HepG2 (cell line): ENCODE measurements around the gene CDKN2A. TPM values are rescaled to one million over a fixed set of nuclear protein-coding genes. Genes with fewer than 3 reads are reported as not detected.

Experiments used
- ATAC-seq: fragments of 200-7000 bp; cut with Tn5 transposase; 3 replicates; pipeline ENCODE4 v1.9.1; 2020; ENCODE audit warnings: mild to moderate bottlenecking, moderate library complexity
- BruUV-seq: library from RNA; stranded (reverse); fragments of 400-500 nt; replicated peaks from 2 replicates; lab custom pipeline; 2021; lab: Mats Ljungman, UMichigan
- CTCF ChIA-PET: fragments of 300-600 bp; formaldehyde crosslinking; extraction: SDS; loops from one replicate; lab custom pipeline; 2021; ENCODE audit warnings: low total read pairs, inconsistent platforms, low intra/inter-chr PET ratio; lab: Yijun Ruan, JAX
- POLR2A ChIA-PET: fragments of 350-600 bp; sonication (Branson Sonifier 250); formaldehyde crosslinking; loops from one replicate; lab custom pipeline; 2020; ENCODE audit warnings: antibody characterized with exemption, inconsistent platforms; lab: Yijun Ruan, JAX
- DNase-seq: peaks from one replicate; pipeline ENCODE4 v3.0.0-alpha.2; 2015; ENCODE audit warnings: low spot score
- FAIRE-seq: peaks from 3 replicates; lab custom pipeline; 2011; peaks lifted over from hg19 to GRCh38; lab: Jason Lieb, UNC
- H2AFZ ChIP-seq: one replicate; pipeline ENCODE4 v1.6.1; 2011; ENCODE audit warnings: low read length, inconsistent platforms
- H3K27ac ChIP-seq: fragments of 300-600 bp; 3 replicates; pipeline ENCODE4 v1.8.0; 2011; ENCODE audit warnings: mixed run types, mild to moderate bottlenecking, mixed read lengths, low read length, inconsistent platforms; ENCODE audit not compliant: insufficient read depth; ENCODE audit errors: extremely low read length
- H3K27me3 ChIP-seq, 2 experiments: fragments of 200-600 bp in 1 of 2; 2 replicates in 1 of 2; 3 replicates in 1 of 2; pipeline versions ENCODE4 v1.6.0 to v1.8.0; 2011; ENCODE audit warnings: low read length in 2 of 2, mild to moderate bottlenecking in 2 of 2, moderate library complexity in 2 of 2, inconsistent platforms in 1 of 2; ENCODE audit not compliant: insufficient read depth in 2 of 2, control insufficient read depth in 1 of 2
- H3K36me3 ChIP-seq, 2 experiments: fragments of 200-600 bp in 1 of 2; replicated peaks in 1 of 2; 2 replicates in 1 of 2; 3 replicates in 1 of 2; pipeline versions ENCODE4 v1.5.1 to v1.8.0; 2011; ENCODE audit warnings: low read length in 2 of 2, inconsistent platforms in 1 of 2; ENCODE audit not compliant: insufficient read depth in 2 of 2, control insufficient read depth in 1 of 2
- H3K4me1 ChIP-seq: 2 replicates; pipeline ENCODE4 v1.5.1; 2012; ENCODE audit warnings: low read length, inconsistent platforms; ENCODE audit not compliant: insufficient read depth
- H3K4me2 ChIP-seq: 2 replicates; pipeline ENCODE4 v1.6.0; 2011; ENCODE audit warnings: low read depth, low read length, inconsistent platforms
- H3K4me3 ChIP-seq, 3 experiments: fragments of 200-600 bp in 1 of 3; sonication (generic), shearing (Covaris generic) in 1 of 3; replicated peaks in 1 of 3; 2 replicates each; pipeline ENCODE4 v1.5.1; 2011 to 2016; ENCODE audit warnings: low read length in 3 of 3, inconsistent platforms in 2 of 3, low read depth in 2 of 3, mild to moderate bottlenecking in 2 of 3, control low read depth in 1 of 3, mixed read lengths in 1 of 3; ENCODE audit not compliant: insufficient read depth in 1 of 3
- H3K79me2 ChIP-seq: one replicate; pipeline ENCODE4 v1.6.1; 2011; ENCODE audit warnings: low read length, inconsistent platforms; ENCODE audit not compliant: insufficient read depth
- H3K9ac ChIP-seq: 2 replicates; pipeline ENCODE4 v1.6.0; 2011; ENCODE audit warnings: mild to moderate bottlenecking, low read depth, low read length, inconsistent platforms; ENCODE audit not compliant: insufficient read depth
- H3K9me3 ChIP-seq: 2 replicates; pipeline ENCODE4 v1.5.1; 2012; ENCODE audit warnings: mild to moderate bottlenecking, low read length
- H4K20me1 ChIP-seq: 2 replicates; pipeline ENCODE4 v1.6.0; 2011; ENCODE audit warnings: inconsistent platforms, mild to moderate bottlenecking, low read length, moderate library complexity; ENCODE audit not compliant: insufficient read depth
- ATF4 ChIP-seq, 2 experiments: fragments of 450-650 bp in 1 of 2; sonication (generic) in 1 of 2; formaldehyde crosslinking; IDR thresholded peaks; 2 replicates each; pipeline versions ENCODE4 v1.5.0 to v1.8.0; 2020 to 2022; ENCODE audit warnings: mild to moderate bottlenecking in 1 of 2, missing genetic modification reagents in 1 of 2
- RBFOX2 ChIP-seq: fragments of 200-400 bp; formaldehyde crosslinking; IDR thresholded peaks from 2 replicates; pipeline ENCODE4 v1.6.1; 2017; ENCODE audit warnings: low read depth, mild to moderate bottlenecking, low read length
- SOX5 ChIP-seq: IDR thresholded peaks from 2 replicates; pipeline ENCODE4 v1.6.1; 2016; ENCODE audit warnings: borderline replicate concordance
- TEAD3 ChIP-seq: optimal IDR thresholded peaks from 2 replicates; pipeline ENCODE3; 2016; ENCODE audit warnings: borderline replicate concordance
- WGBS: methylation state at CpG from one replicate; pipeline ENCODE4 v1.1.6; 2017; ENCODE audit warnings: low lambda C conversion rate; 5-methylcytosine and 5-hydroxymethylcytosine counted together
- in situ Hi-C: cut with HindIII; loops from 2 replicates; pipeline ENCODE4 v1.10.0; 2017; ENCODE audit warnings: low pct_unique_long_range_greater_than_20kb; ENCODE audit not compliant: extremely low pct_ligation_motif_present
- intact Hi-C: fragments of 100-400 bp; cut with micrococcal nuclease; formaldehyde crosslinking; loops from one replicate; pipeline ENCODE4 v1.10.0; 2022; ENCODE audit not compliant: unreplicated experiment
- polyA plus RNA-seq, 8 experiments: library from polyadenylated mRNA; depleted of rRNA in 3 of 8; stranded (reverse) in 7 of 8; unstranded in 1 of 8; fragments of >200 nt; fragmentation: Illumina TruSeq in 4 of 8; extraction: Trizol in 4 of 8; gene quantifications; 2 replicates each; pipeline versions ENCODE4 v1.2.1 to v1.2.3, GENCODE V29; 2011 to 2016; ENCODE audit warnings: low read depth in 4 of 8, missing spikeins in 1 of 8, mixed read lengths in 1 of 8; ENCODE audit not compliant: insufficient read depth in 1 of 8
- total RNA-seq, 5 experiments: library from RNA; depleted of rRNA; stranded (reverse); fragments of >200 nt; fragmentation: Illumina TruSeq; extraction: Trizol; gene quantifications; 2 replicates each; pipeline ENCODE4 v1.2.3, GENCODE V29; 2016; ENCODE audit warnings: low read depth in 1 of 5

CDKN2A gene
- total and polyA plus RNA-seq, 2 of the 13 experiments (the other 11 are each of a cell fraction or from before 2014, with no cell fraction given) = 4.2 to 4.8 TPM

- DNase-seq = no peak
- 1% methylated on average over 8 of the region's 8 CpGs for WGBS
- peak overlapping the region; percentile 100 for H3K4me2 ChIP-seq
- no TSS peak for BruUV-seq
- TF ChIP-seq SOX5 (CRISPR knock-in tag) (no peak), TEAD3 (CRISPR knock-in tag) (peak; percentile 44)
- H3K27me3 ChIP-seq = no peaks in the 10 kb centered on the region
- ATAC-seq = no peak
- ChIA-PET POLR2A (interaction anchor here (0.7 to 1.9 kb wide), 14 partner anchors 11 to 209 kb away, joined by 3 to 7 read pairs (median 4); partner anchors contain the start of genes CDKN2A and CDKN2B-AS1), CTCF (interaction anchor here (3.7 kb wide), 1 partner anchor 194 kb away, joined by 70 read pairs; no protein-coding TSS in a partner anchor)
- no peak overlapping the region for H3K9ac ChIP-seq
- no peaks in the 10 kb centered on the region for H4K20me1 ChIP-seq
- no peaks in the 10 kb centered on the region for H3K36me3 ChIP-seq
- H2AFZ ChIP-seq = no peak overlapping the region
- peaks cover 12% of the 10 kb centered on the region for H3K4me1 ChIP-seq
- FAIRE-seq = no peak
- no peaks in the 10 kb centered on the region for H3K9me3 ChIP-seq
- no peak overlapping the region for H3K27ac ChIP-seq
- no peaks in the 10 kb centered on the region for H3K79me2 ChIP-seq
- peak overlapping the region; percentile 72 to 89 (median 76) for H3K4me3 ChIP-seq
- intact Hi-C loops (loop anchor here (2.0 to 10.0 kb wide), 2 partner anchors 236 to 674 kb away; partner anchors contain the start of gene KLHL9), in situ Hi-C loops (loop anchor here (5.0 kb wide), 1 partner anchor 191 kb away; no protein-coding TSS in a partner anchor)
Observed at GRCh38 chr9:22008384-22008716, 14.2 kb upstream of the CDKN2A start.

GRCh38 chr9:22005702-22006606 lies 11.8 kb upstream of the CDKN2A start:
- H3K4me2 ChIP-seq = no peak overlapping the region
- intact Hi-C loops (loop anchor here (10.0 kb wide), 1 partner anchor 671 kb away; the partner anchor contains the start of gene KLHL9), in situ Hi-C loops (loop anchor here (5.0 kb wide), 1 partner anchor 189 kb away; no protein-coding TSS in a partner anchor)
- no peak overlapping the region for H2AFZ ChIP-seq
- ChIA-PET CTCF (interaction anchor here (3.7 kb wide), 1 partner anchor 192 kb away, joined by 70 read pairs; no protein-coding TSS in a partner anchor), POLR2A (no interaction called here)
- H3K4me1 ChIP-seq = peaks cover 12% of the 10 kb centered on the region
- no peaks in the 10 kb centered on the region for H4K20me1 ChIP-seq
- 77% methylated on average over 37 of the region's 44 CpGs for WGBS
- H3K27me3 ChIP-seq = no peaks in the 10 kb centered on the region
- H3K36me3 ChIP-seq = no peaks in the 10 kb centered on the region
- BruUV-seq = no TSS peak
- H3K79me2 ChIP-seq = no peaks in the 10 kb centered on the region
- no peak for ATAC-seq
- H3K4me3 ChIP-seq = no peak overlapping the region
- H3K9me3 ChIP-seq = no peaks in the 10 kb centered on the region
- H3K27ac ChIP-seq = no peak overlapping the region
- DNase-seq = no peak
- TF ChIP-seq ATF4 (CRISPR knock-in tag; IDR thresholded peaks at IDR 0.05) = no peak
- TF ChIP-seq RBFOX2 = 0 out of 2 replicates have a peak, but pooled peaks have one; percentile 32
- TF ChIP-seq, all 625 proteins: peak for 1
- no peak for FAIRE-seq
- no peak overlapping the region for H3K9ac ChIP-seq
